Fibroblast of lung (primary cell): Measurements from ENCODE around the gene ALKBH2. TPM values are rescaled to one million over a fixed set of nuclear protein-coding genes. Genes with fewer than 3 reads are reported as not detected.

ENCODE experiments used
- DNase-seq, 2 donors: peaks; one replicate each; pipeline versions ENCODE4 v3.0.0 to v3.0.0-alpha.2; 2010; ENCODE audit warnings: low read depth in 2 of 2
- H2AFZ ChIP-seq: 2 replicates; pipeline ENCODE4 v1.5.1; 2012; ENCODE audit warnings: low read length, control low read depth, inconsistent platforms
- H3K27ac ChIP-seq: 2 replicates; pipeline ENCODE4 v1.5.1; 2011; ENCODE audit warnings: low read length, control low read depth; ENCODE audit not compliant: insufficient read depth
- H3K27me3 ChIP-seq: 2 replicates; pipeline ENCODE4 v1.5.1; 2011; ENCODE audit warnings: mild to moderate bottlenecking, low read length; ENCODE audit not compliant: control insufficient read depth, insufficient read depth
- H3K36me3 ChIP-seq: 2 replicates; pipeline ENCODE4 v1.5.1; 2011; ENCODE audit warnings: low read length; ENCODE audit not compliant: control insufficient read depth, insufficient read depth
- H3K4me1 ChIP-seq: 2 replicates; pipeline ENCODE4 v1.5.1; 2011; ENCODE audit warnings: low read length; ENCODE audit not compliant: control insufficient read depth, insufficient read depth; ENCODE audit errors: extremely low read depth
- H3K4me2 ChIP-seq: 2 replicates; pipeline ENCODE4 v1.5.1; 2011; ENCODE audit warnings: low read length, control low read depth; ENCODE audit not compliant: insufficient read depth; ENCODE audit errors: extremely low read depth
- H3K4me3 ChIP-seq, 4 experiments: fragments of 200-600 bp in 1 of 4; sonication (generic) in 1 of 4; replicated peaks in 1 of 4; 2 replicates each; pipeline ENCODE4 v1.5.1; 2011 to 2016; ENCODE audit warnings: low read length in 4 of 4, low read depth in 3 of 4, mild to moderate bottlenecking in 3 of 4, control low read depth in 2 of 4, inconsistent platforms in 1 of 4, mixed read lengths in 1 of 4; ENCODE audit not compliant: insufficient read depth in 1 of 4; ENCODE audit errors: control extremely low read depth in 1 of 4
- H3K79me2 ChIP-seq: 2 replicates; pipeline ENCODE4 v1.5.1; 2012; ENCODE audit warnings: mild to moderate bottlenecking, low read length, inconsistent platforms; ENCODE audit not compliant: control insufficient read depth, insufficient read depth
- H3K9ac ChIP-seq: 2 replicates; pipeline ENCODE4 v1.5.1; 2011; ENCODE audit warnings: mild to moderate bottlenecking, low read length, control low read depth; ENCODE audit not compliant: insufficient read depth
- H3K9me3 ChIP-seq: 2 replicates; pipeline ENCODE4 v1.5.1; 2012; ENCODE audit warnings: low read depth, low read length; ENCODE audit not compliant: control insufficient read depth, insufficient read depth
- H4K20me1 ChIP-seq: 2 replicates; pipeline ENCODE4 v1.5.1; 2011; ENCODE audit warnings: low read length; ENCODE audit not compliant: control insufficient read depth, insufficient read depth; ENCODE audit errors: extremely low read depth
- CTCF ChIP-seq, 2 donors: IDR thresholded peaks in 1 of 2; conservative IDR thresholded peaks in 1 of 2; 1 replicate in 1 of 2; 2 replicates in 1 of 2; pipeline ENCODE4 v1.5.1; 2011 to 2012; ENCODE audit warnings: low read length in 2 of 2, control low read depth in 1 of 2, inconsistent platforms in 1 of 2, low read depth in 1 of 2, mild to moderate bottlenecking in 1 of 2
- EZH2 ChIP-seq: IDR thresholded peaks from 2 replicates; pipeline ENCODE4 v1.5.1; 2012; ENCODE audit warnings: low read length, control low read depth, mild to moderate bottlenecking; ENCODE audit errors: missing control alignments
- polyA plus RNA-seq, 2 donors: library from polyadenylated mRNA; depleted of rRNA in 1 of 2; stranded (reverse) in 1 of 2; unstranded in 1 of 2; fragments of >200 nt; gene quantifications; 2 replicates each; pipeline ENCODE4 v1.2.1, GENCODE V29; 2011 to 2012; ENCODE audit warnings: missing spikeins in 1 of 2
- total RNA-seq: library from RNA; depleted of rRNA; stranded (reverse); fragments of >200 nt; gene quantifications from 2 replicates; pipeline ENCODE4 v1.2.1, GENCODE V29; 2014

ALKBH2 gene
- total and polyA plus RNA-seq, 2 donors (not counting 1 experiment from before 2014, with no cell fraction given) = 15.1 to 20.8 TPM

DNA sequence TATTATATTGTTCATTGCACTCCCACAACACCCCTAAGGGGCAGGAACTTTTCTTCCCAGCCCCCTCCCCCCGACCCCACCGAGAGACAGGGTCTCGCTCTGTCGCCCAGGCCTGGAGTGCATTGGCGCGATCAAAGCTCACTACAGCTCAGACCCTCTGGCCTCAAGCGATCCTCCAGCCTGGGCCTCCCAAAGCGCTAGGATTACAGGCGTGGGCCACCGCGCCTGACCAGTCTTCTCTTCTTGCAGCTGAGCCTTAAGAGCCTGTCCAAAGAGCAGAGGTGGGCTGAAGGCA lies 3.8 kb upstream of the ALKBH2 start:
- peak overlapping the region; percentile 16 for H2AFZ ChIP-seq
- H3K36me3 ChIP-seq = peaks cover 1% of the 10 kb centered on the region
- H3K4me3 ChIP-seq = peak overlapping the region; percentile 46 to 73 (median 58)
- DNase-seq = no peak
- H4K20me1 ChIP-seq = no peaks in the 10 kb centered on the region
- no peak overlapping the region for H3K27ac ChIP-seq
- H3K4me2 ChIP-seq = peak overlapping the region; percentile 66
- H3K4me1 ChIP-seq = peaks cover 8% of the 10 kb centered on the region
- no peaks in the 10 kb centered on the region for H3K27me3 ChIP-seq
- no peak for TF ChIP-seq EZH2
- TF ChIP-seq CTCF (conservative IDR thresholded peaks at IDR 0.05 in 1 of 2, IDR thresholded peaks at IDR 0.05 in 1 of 2; ENCODE audit: low read depth in 1 of 2, low read length in 2 of 2) = no peak
- no peaks in the 10 kb centered on the region for H3K9me3 ChIP-seq
- peaks cover 8% of the 10 kb centered on the region for H3K79me2 ChIP-seq
- no peak overlapping the region for H3K9ac ChIP-seq

DNA sequence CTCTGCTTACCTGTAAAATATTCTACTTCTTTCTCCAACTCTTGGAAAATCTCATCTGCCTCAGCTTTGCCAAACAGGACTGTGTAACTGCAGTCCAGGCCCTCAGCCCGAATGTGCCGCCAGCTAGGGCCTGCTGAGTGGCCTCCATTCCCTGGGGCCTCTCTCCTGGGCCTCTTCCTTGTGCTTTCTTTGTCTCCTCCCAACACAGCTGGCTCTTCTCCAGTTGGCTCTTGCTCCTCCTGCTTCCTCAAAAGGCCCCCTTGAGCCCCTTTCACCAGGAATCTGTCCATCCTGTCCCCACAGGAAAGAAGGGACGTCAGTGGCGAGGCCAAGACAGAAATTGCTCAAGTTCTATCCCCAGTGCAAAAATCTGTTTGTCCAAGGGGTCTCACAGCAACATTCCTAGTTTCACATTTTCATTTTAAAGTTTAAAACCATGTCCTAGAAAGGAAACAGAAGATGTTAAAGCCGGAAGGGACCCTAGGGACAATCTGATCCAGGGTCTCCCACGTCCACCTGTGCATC lies 713 bp downstream of the ALKBH2 start:
- TF ChIP-seq EZH2 (no peak), CTCF (conservative IDR thresholded peaks at IDR 0.05 in 1 of 2, IDR thresholded peaks at IDR 0.05 in 1 of 2; ENCODE audit: low read depth in 1 of 2, low read length in 2 of 2) (no peak)
- Histone ChIP-seq H3K27ac (peak overlapping the region; percentile 74), H3K9ac (no peak overlapping the region), H4K20me1 (no peaks in the 10 kb centered on the region), H3K4me2 (peak overlapping the region; percentile 92), H3K4me1 (peaks cover 6% of the 10 kb centered on the region), H2AFZ (peak overlapping the region; percentile 90), H3K4me3 (peak overlapping the region; percentile 47 to 86 (median 66)), H3K27me3 (no peaks in the 10 kb centered on the region), H3K79me2 (peaks cover 3% of the 10 kb centered on the region), H3K9me3 (no peaks in the 10 kb centered on the region), H3K36me3 (peaks cover 3% of the 10 kb centered on the region)
- no peak for DNase-seq

GRCh38 chr12:109089683-109090082 lies 3.6 kb downstream of the ALKBH2 start:
- DNase-seq = no peak
- TF ChIP-seq EZH2 (no peak), CTCF (conservative IDR thresholded peaks at IDR 0.05 in 1 of 2, IDR thresholded peaks at IDR 0.05 in 1 of 2; ENCODE audit: low read depth in 1 of 2, low read length in 2 of 2) (no peak)

More at GRCh38 chr12:109089683-109090082, 3.6 kb downstream of the ALKBH2 start:
- H3K9ac ChIP-seq = no peak overlapping the region
- H3K27me3 ChIP-seq = no peaks in the 10 kb centered on the region
- no peaks in the 10 kb centered on the region for H3K9me3 ChIP-seq
- no peak overlapping the region for H3K4me2 ChIP-seq
- H3K79me2 ChIP-seq = peaks cover 3% of the 10 kb centered on the region
- H3K27ac ChIP-seq = no peak overlapping the region
- H3K4me3 ChIP-seq = no peak overlapping the region
- peaks cover 5% of the 10 kb centered on the region for H3K36me3 ChIP-seq
- H4K20me1 ChIP-seq = no peaks in the 10 kb centered on the region
- H2AFZ ChIP-seq = no peak overlapping the region
- H3K4me1 ChIP-seq = peaks cover 6% of the 10 kb centered on the region
